GF-D8 (cell line): ENCODE measurements around the gene RBBP7.
A peak's percentile ranks its signal among the peaks of the same experiment; 100 is the strongest.
"Not testable (repeated sequence)": the region's sequence is repeated elsewhere in the genome, so short reads cannot be mapped to it uniquely, and the experiment has no call there.

Experiments used
- DNase-seq: peaks from one replicate; lab custom pipeline; 2025; lab: John Stamatoyannopoulos, UW

The RBBP7 gene

GRCh38 chrX:16862829-16863228, 7.3 kb downstream of the RBBP7 start:
- no peak for DNase-seq

- no peak for DNase-seq
These were observed 13.4 kb downstream of the RBBP7 start for GRCh38 chrX:16856744-16857143.

DNA sequence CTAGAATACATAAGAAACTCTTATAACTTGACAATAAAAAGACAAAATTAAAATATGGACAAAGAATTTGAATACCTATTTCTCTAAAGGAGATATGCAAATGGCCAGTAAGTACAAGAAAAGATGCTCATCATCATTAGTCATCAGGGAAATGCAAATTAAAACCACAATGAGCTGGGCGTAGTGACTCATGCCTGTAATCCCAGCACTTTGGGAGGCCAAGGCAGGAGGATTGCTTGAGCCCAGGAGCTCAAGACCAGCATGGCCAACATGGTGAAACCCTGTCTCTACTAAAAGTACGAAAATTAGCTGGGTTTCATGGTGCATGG, 14.1 kb downstream of the RBBP7 start:
- not testable (repeated sequence) for DNase-seq

DNA sequence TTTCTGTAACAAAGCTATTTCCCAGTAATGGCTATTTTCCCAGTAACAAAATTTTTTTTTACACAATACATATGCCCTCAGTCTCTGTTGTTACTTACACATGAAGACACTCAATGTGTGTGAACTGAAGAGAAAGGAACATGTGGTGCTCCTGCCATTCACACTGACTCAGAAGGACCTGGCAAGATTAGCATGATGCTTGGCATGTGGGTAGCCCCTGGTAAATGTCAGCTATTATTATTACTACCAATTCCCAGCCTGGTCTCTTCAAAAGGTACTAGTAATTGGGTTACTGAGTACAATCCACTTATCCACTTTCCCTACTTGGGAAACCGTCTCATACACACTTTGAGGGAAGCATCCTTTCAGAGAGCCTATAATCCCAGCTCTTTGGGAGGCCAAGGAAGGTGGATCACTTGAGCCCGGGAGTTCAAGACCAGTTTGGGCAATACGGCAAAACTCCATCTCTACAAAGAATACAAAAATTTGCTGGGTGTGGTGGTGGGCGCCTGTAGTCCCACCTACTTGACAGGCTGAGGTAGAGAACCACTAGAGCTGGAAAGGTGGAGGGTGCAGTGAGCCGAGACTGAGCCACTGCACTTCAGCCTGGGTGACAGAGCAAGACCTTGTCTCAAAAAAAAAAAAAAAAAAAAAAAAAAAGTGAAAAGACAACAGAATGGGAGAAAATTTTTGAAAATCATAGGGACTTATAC, 14.6 kb downstream of the RBBP7 start:
- no peak for DNase-seq

DNA sequence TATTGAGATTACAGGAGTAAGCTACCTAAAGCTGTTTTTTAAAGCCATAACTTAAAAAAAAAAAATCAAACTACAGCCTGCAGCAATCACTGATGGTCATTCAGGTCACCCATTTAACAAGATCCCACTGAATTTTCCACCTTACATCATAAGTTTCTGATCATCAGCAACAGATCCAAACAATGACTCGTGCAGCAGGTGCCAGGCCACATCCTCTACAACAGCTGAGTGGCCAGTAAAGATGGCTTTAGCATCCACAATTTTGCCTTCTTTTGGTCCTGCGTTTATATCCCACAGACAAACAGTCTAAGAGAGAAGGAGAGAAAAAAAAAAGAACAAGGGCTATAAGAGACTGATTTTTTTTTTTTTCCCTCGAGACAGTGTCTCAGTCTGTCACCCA, 16.6 kb downstream of the RBBP7 start:
- DNase-seq, result no peak

DNA sequence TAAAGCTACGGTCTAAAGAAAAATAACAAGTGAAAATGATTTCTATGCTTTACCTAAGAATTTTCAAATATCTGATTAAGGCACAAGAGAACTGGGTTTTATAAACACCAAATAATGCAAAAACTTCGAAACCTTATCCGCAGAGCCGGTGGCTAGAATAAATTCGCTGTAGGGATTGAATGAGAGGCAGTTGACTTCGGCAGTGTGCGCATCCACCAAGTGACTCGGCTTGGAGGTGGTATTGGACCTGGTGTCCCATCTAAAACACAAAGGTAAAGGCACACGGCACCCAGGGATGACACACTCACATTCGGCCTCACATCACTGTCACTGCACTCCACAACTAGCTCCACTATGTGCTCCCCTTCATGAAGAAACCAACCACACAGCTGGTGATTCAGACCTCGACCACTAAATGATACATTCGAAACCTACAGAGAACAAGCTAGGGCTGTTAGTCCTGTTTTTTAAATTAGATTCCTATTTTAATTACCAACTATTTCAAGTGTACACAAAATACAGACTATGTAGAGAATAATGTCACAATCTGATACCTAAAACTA, 17.5 kb downstream of the RBBP7 start:
- DNase-seq, result no peak

DNA sequence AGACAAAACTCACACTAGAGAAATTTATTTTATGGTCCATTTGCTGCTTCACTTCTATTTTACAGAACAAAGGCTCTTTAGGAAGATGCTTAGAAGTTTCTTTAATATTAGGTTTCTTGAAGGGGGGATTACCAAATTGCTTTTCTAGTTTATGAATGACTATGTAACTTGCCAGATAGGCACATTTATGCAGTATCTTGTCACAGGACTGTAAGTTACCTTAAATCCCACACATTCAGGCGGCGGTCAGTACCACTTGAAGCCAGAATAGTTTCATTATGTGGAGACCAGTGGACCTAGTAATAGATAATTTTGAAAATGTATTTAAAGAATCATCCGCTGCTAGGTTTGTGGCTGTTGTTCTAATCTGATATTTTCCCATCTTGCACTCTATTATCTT, 18.3 kb downstream of the RBBP7 start:
- DNase-seq, result no peak

GRCh38 chrX:16851421-16851820, 18.7 kb downstream of the RBBP7 start:
- DNase-seq, result no peak

DNA sequence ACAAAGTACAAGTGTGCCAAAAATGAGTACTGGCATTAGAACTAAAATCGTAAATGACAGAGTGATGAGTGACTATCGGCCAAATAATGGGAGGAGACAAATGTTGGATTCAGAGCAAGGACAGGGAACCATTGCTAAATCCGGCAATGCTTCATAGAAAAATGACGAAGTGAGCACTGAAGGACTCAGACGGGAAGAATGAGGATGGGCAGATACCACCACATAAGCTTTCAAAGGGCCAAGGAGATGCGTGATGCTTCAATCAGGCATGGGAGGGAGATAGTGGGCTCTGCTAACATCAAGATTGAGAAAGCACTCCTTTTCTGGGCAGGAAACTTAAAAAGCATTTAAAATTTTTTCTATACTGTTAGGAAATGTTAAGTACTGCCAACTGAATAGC, 21.6 kb downstream of the RBBP7 start:
- no peak for DNase-seq

GRCh38 chrX:16845686-16846085, 24.5 kb downstream of the RBBP7 start:
- DNase-seq, result no peak

DNA sequence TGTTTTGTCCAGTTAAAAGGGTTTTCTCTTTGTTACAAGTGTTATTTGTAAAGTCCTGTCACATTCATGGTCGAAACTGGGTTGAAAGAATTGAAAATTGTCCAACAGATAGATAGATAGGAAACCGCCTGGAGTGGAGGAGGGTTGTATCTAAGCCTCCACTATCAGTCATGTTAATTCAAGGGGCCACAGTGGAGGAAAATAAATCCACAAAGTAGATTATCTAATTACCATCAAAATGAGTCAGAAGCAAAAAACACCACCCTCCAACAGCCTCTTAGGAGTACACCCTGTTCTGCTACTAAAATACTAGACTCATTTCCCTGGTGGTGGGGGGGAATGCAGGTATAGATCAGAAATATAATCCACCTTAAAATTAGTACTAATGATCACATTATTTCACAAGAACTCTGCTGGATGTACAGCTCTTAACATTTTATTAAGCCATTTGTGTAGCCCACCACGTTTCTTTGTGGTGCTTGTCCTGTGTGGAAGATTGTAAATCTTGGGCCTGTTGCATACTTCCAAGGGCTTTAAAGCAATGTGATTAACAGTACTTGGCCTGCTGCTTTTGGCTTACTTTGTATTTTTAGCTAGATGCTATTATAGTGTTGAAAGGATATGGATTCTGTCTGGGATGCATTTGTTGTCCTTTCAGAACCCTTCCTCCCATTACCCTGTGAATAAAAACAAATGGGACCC, 26.8 kb downstream of the RBBP7 start:
- DNase-seq, result no peak

GRCh38 chrX:16842684-16843083, 27.5 kb downstream of the RBBP7 start:
- no peak for DNase-seq

GRCh38 chrX:16839852-16840460, 30.2 kb downstream of the RBBP7 start:
- DNase-seq, result no peak

GRCh38 chrX:16839219-16839851, 30.8 kb downstream of the RBBP7 start:
- DNase-seq, result no peak

DNA sequence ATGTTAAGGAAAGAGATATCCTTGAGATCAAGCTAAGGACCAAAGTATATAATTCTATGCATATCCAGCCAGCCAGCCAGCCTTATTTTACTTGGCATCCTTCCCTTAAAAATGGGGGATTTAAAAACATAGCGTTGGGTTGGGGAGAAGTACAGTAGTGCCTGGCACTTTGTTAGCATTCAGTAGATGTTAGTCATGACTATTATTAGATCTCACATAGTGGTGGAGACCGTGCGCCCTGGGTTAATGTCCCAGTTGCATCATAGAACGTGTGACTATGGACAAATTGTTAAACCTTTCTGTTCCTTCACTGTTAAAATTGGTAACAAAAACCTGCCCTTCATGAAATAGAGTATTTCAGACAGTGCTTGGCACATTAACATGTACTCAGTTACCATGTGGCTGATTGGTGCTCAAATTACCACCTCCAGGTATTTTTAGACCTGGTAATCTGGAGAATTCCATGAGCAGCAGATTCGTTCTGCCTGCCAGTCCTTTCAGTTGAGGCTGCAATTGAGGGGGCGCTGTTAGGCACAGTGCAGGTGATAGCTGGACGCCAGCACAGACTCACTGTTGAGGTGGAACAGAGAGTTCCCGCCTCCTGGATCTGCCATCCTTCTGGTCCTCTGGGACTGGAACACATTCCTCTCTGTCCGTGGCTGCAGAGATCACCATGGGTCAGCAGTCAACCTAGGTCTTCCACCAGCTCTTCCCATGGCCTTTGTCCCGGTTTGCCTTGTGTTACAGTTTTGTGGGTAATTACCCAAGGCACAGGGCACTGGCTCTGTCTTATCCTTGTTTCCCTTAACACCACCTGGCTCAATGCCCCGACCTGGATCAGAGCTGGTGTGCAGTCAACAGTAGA, 31.7 kb downstream of the RBBP7 start:
- DNase-seq, result no peak

GRCh38 chrX:16836371-16836770, 33.8 kb downstream of the RBBP7 start:
- no peak for DNase-seq

GRCh38 chrX:16834806-16835205, 35.4 kb downstream of the RBBP7 start:
- no peak for DNase-seq

DNA sequence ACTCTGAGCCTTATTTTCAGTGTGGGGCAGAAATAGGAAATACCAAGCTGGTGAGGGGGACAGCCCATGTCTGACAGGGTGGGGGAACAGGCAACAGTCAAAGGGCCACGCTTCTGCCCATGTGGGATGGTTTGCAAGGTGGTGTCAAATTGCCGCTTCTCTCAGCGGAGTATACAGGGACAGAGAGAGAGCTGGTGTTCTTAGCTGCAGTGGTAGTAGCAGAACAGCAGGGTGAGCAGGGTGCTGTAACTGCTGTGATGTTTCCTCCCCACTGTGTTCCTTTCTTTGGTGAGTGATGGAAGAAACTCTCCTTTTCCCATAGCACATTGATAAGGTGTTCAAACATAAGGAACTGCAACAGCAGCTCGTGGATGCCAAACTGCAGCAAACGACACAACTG, 37.9 kb downstream of the RBBP7 start:
- no peak for DNase-seq

- no peak for DNase-seq
These were observed 41.8 kb downstream of the RBBP7 start for GRCh38 chrX:16828124-16828908.

DNA sequence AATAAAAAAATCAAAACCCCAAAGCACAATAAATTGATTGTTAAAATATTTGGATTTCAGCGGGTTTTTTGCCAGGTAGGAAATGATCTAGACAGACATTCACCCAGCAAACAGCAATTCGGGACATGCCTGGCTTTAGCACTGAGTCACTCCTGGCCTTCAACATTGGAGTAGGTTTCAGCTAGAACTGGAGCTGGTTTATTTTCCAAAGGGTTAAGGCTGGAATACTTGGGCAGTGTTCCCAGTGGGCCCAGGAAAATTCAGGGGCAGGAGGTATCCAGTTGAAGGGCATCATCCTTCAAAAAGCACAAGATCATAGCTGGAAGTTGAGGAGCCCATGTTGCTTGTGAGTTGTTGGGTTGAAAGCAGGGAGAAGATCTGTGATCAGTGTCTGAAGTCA, 42.9 kb downstream of the RBBP7 start:
- DNase-seq, result no peak

DNA sequence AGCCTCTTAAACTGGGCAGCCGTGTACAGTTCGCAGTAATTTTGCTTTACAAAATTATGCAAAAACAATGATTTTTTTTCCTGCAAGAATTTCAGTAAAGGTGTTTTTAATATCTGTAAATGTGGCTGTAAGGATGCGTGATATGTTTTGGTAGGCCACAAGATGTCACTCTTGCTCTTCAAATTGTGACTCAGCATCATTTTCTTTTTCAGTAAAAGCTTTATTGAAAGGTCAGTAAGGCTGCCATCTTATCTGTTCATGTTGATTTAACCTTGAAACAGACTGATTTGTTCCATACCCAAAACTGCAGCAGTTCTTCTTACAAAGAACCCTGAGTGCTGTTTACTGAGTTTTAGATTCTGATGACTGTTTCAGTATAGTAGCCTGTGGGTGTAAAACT, 44.0 kb downstream of the RBBP7 start:
- DNase-seq, result peak; percentile 0
